ENCODE results near the gene FAM170B.

FAM170B gene

GRCh38 chr10:49128854-49129253 lies 5.0 kb downstream of the FAM170B start:
- no peak for DNase-seq (ENCODE audit: low read depth in 2 of 2, low spot score in 1 of 2)

GRCh38 chr10:49123981-49124950 lies 9.6 kb downstream of the FAM170B start:
- DNase-seq (ENCODE audit: low read depth in 2 of 2, low spot score in 1 of 2), result no peak

- DNase-seq (ENCODE audit: low read depth in 2 of 2, low spot score in 1 of 2), result no peak
Observed at GRCh38 chr10:49120911-49121310, 12.9 kb downstream of the FAM170B start.

GRCh38 chr10:49119746-49120145 lies 14.1 kb downstream of the FAM170B start:
- no peak for DNase-seq (ENCODE audit: low read depth in 2 of 2, low spot score in 1 of 2)

- DNase-seq (ENCODE audit: low read depth in 2 of 2, low spot score in 1 of 2), result no peak
Observed at GRCh38 chr10:49118430-49119074, 15.3 kb downstream of the FAM170B start.

GRCh38 chr10:49117376-49118070 lies 16.3 kb downstream of the FAM170B start:
- no peak for DNase-seq (ENCODE audit: low read depth in 2 of 2, low spot score in 1 of 2)

GRCh38 chr10:49116509-49117375 lies 17.1 kb downstream of the FAM170B start:
- no peak for DNase-seq (ENCODE audit: low read depth in 2 of 2, low spot score in 1 of 2)

- DNase-seq (ENCODE audit: low read depth in 2 of 2, low spot score in 1 of 2), result no peak
Observed at GRCh38 chr10:49115796-49116508, 17.9 kb downstream of the FAM170B start.

- DNase-seq (ENCODE audit: low read depth in 2 of 2, low spot score in 1 of 2), result no peak
Observed at GRCh38 chr10:49115015-49115795, 18.6 kb downstream of the FAM170B start, which contains the start of gene VSTM4. TSS of gene VSTM4 (minus strand) at chr10:49115522. CDS start at chr10:49115485, 37 bp downstream.

GRCh38 chr10:49114718-49115014 lies 19.2 kb downstream of the FAM170B start:
- DNase-seq (ENCODE audit: low read depth in 2 of 2, low spot score in 1 of 2), result no peak

- DNase-seq (ENCODE audit: low read depth in 2 of 2, low spot score in 1 of 2), result no peak
Observed at GRCh38 chr10:49113741-49114141, 20.1 kb downstream of the FAM170B start.

GRCh38 chr10:49112851-49113250 lies 21.0 kb downstream of the FAM170B start:
- no peak for DNase-seq (ENCODE audit: low read depth in 2 of 2, low spot score in 1 of 2)

- no peak for DNase-seq (ENCODE audit: low read depth in 2 of 2, low spot score in 1 of 2)
Observed at GRCh38 chr10:49112098-49112497, 21.7 kb downstream of the FAM170B start.

GRCh38 chr10:49111320-49111698 lies 22.5 kb downstream of the FAM170B start:
- no peak for DNase-seq (ENCODE audit: low read depth in 2 of 2, low spot score in 1 of 2)

- DNase-seq (ENCODE audit: low read depth in 2 of 2, low spot score in 1 of 2), result no peak
Observed at GRCh38 chr10:49110684-49111319, 23.0 kb downstream of the FAM170B start.

- no peak for DNase-seq (ENCODE audit: low read depth in 2 of 2, low spot score in 1 of 2)
Observed at GRCh38 chr10:49109669-49110340, 24.0 kb downstream of the FAM170B start.

GRCh38 chr10:49108656-49109055 lies 25.2 kb downstream of the FAM170B start:
- no peak for DNase-seq (ENCODE audit: low read depth in 2 of 2, low spot score in 1 of 2)

GRCh38 chr10:49107887-49108267 lies 25.9 kb downstream of the FAM170B start:
- DNase-seq (ENCODE audit: low read depth in 2 of 2, low spot score in 1 of 2), result no peak

All from stimulated activated CD8-positive, alpha-beta memory T cell treated with anti-CD3 and anti-CD28 coated beads, Interleukin-4, amount 100 ng/mL, for 4 hours (primary cell).